Activated T-cell treated with anti-CD3 and anti-CD28 coated beads for 1 hour (primary cell): ENCODE results near the gene KCNJ6.

Experiments
- DNase-seq: peaks from one replicate; pipeline ENCODE4 v3.0.0-alpha.2; 2020; ENCODE audit warnings: low read depth

Gene KCNJ6

GRCh38 chr21:37819372-37819771, 96.9 kb downstream of the KCNJ6 start:
- DNase-seq = no peak

- no peak for DNase-seq
These were observed 99.0 kb downstream of the KCNJ6 start for GRCh38 chr21:37817242-37817641.

GRCh38 chr21:37815893-37816292, 100.4 kb downstream of the KCNJ6 start:
- DNase-seq = no peak

- DNase-seq = no peak
These were observed 104.5 kb downstream of the KCNJ6 start for GRCh38 chr21:37811711-37812110.

- DNase-seq = no peak
These were observed 108.0 kb downstream of the KCNJ6 start for GRCh38 chr21:37808261-37808660.

GRCh38 chr21:37805266-37805665, 111.0 kb downstream of the KCNJ6 start:
- DNase-seq = no peak

- DNase-seq = no peak
These were observed 112.3 kb downstream of the KCNJ6 start for GRCh38 chr21:37804001-37804400.

- no peak for DNase-seq
These were observed 113.1 kb downstream of the KCNJ6 start for GRCh38 chr21:37803101-37803651.

GRCh38 chr21:37800456-37801061, 115.7 kb downstream of the KCNJ6 start:
- DNase-seq = no peak

GRCh38 chr21:37800057-37800455, 116.2 kb downstream of the KCNJ6 start:
- no peak for DNase-seq

GRCh38 chr21:37799211-37800056, 116.8 kb downstream of the KCNJ6 start:
- DNase-seq = no peak

- DNase-seq = no peak
These were observed 118.9 kb downstream of the KCNJ6 start for GRCh38 chr21:37797403-37797802.

GRCh38 chr21:37796011-37796410, 120.2 kb downstream of the KCNJ6 start:
- DNase-seq = no peak

- no peak for DNase-seq
These were observed 122.6 kb downstream of the KCNJ6 start for GRCh38 chr21:37793660-37794059.

- no peak for DNase-seq
These were observed 124.2 kb downstream of the KCNJ6 start for GRCh38 chr21:37792046-37792445.

- DNase-seq = no peak
These were observed 125.4 kb downstream of the KCNJ6 start for GRCh38 chr21:37790905-37791304.

GRCh38 chr21:37788503-37788902, 127.8 kb downstream of the KCNJ6 start:
- DNase-seq = no peak

- no peak for DNase-seq
These were observed 128.8 kb downstream of the KCNJ6 start for GRCh38 chr21:37787456-37787855.

GRCh38 chr21:37784591-37785318, 131.5 kb downstream of the KCNJ6 start:
- no peak for DNase-seq

GRCh38 chr21:37783016-37783415, 133.2 kb downstream of the KCNJ6 start:
- no peak for DNase-seq

- no peak for DNase-seq
These were observed 135.0 kb downstream of the KCNJ6 start for GRCh38 chr21:37780991-37781983.
